HUES64 (cell line): ENCODE results near the gene LPAR6. TPM values are rescaled to one million over a fixed set of nuclear protein-coding genes. Genes with fewer than 3 reads are reported as not detected.
"Not testable (repeated sequence)": the region's sequence is repeated elsewhere in the genome, so short reads cannot be mapped to it uniquely, and the experiment has no call there.

Experiments
- H3K27ac ChIP-seq: 2 replicates; pipeline ENCODE4 v1.7.0; 2013; ENCODE audit warnings: low read depth, low read length, inconsistent platforms
- H3K27me3 ChIP-seq: 2 replicates; pipeline ENCODE4 v1.6.1; 2013; ENCODE audit warnings: mild to moderate bottlenecking, low read length; ENCODE audit not compliant: insufficient read depth
- H3K36me3 ChIP-seq: 2 replicates; pipeline ENCODE4 v1.6.1; 2013; ENCODE audit warnings: mild to moderate bottlenecking, low read length; ENCODE audit not compliant: insufficient read depth
- H3K4me1 ChIP-seq: 2 replicates; pipeline ENCODE4 v1.6.1; 2013; ENCODE audit warnings: mild to moderate bottlenecking, low read length, moderate library complexity; ENCODE audit not compliant: insufficient read depth
- H3K4me3 ChIP-seq: 2 replicates; pipeline ENCODE4 v1.5.1; 2013; ENCODE audit warnings: mild to moderate bottlenecking, low read length, moderate library complexity
- H3K9ac ChIP-seq: 2 replicates; pipeline ENCODE4 v1.6.1; 2013; ENCODE audit warnings: mild to moderate bottlenecking, low read depth, low read length
- H3K9me3 ChIP-seq: 2 replicates; pipeline ENCODE4 v1.6.1; 2013; ENCODE audit warnings: low read depth, low read length; ENCODE audit not compliant: insufficient read depth
- WGBS: fragments of 150-250, 120-280 bp; methylation state at CpG from one replicate; pipeline ENCODE4 v1.1.7; 2013; ENCODE audit warnings: missing lambda C conversion rate; 5-methylcytosine and 5-hydroxymethylcytosine counted together
- polyA plus RNA-seq, 2 experiments: library from polyadenylated mRNA; stranded (reverse); fragments of 50-300 nt; gene quantifications; one replicate each; pipeline ENCODE4 v1.2.3, GENCODE V29; 2013

The LPAR6 gene
- polyA plus RNA-seq (2013, experiment 1 of 2) = 7.0 TPM
- 12.2 TPM for polyA plus RNA-seq (2013, experiment 2 of 2)

DNA sequence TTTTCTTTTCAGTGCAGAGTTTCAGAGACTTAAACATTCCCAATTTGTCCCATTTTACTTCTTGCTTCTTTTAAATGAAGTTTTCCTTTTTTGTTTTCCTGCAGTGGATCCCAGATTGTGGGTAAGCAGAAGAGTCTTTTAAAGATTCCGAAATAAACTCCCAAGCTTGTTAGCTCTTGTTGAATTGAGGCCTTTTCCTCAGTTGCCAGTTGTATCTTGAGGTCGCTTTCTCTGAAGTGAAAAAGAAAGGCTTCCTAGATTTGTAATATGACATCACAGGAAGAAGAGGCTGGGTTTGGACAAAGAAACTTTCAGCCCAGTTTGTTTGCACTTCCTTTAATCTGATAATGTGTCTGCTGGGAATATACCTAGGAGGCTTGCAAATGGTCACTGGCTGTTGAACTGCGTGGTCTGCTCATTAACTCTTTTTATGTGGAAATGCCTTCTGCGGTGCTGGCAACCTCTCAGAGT is at the start of gene LPAR6:
TSS of gene LPAR6 (minus strand) at position 233 of the 471 bp plus-strand sequence. CDS start 690 bp downstream, outside the sequence.
- H3K9ac ChIP-seq = peak within 1 kb of the TSS; percentile 82
- peak within 1 kb of the TSS; percentile 69 for H3K4me3 ChIP-seq
- H3K27me3 ChIP-seq = no peaks in the 10 kb centered on the region
- peak within 1 kb of the TSS; percentile 67 for H3K27ac ChIP-seq
- no peaks in the 10 kb centered on the region for H3K9me3 ChIP-seq
- H3K36me3 ChIP-seq = no peaks in the 10 kb centered on the region
- peaks cover 22% of the 10 kb centered on the region for H3K4me1 ChIP-seq
- WGBS = 6% methylated on average over 4 of the region's 4 CpGs

DNA sequence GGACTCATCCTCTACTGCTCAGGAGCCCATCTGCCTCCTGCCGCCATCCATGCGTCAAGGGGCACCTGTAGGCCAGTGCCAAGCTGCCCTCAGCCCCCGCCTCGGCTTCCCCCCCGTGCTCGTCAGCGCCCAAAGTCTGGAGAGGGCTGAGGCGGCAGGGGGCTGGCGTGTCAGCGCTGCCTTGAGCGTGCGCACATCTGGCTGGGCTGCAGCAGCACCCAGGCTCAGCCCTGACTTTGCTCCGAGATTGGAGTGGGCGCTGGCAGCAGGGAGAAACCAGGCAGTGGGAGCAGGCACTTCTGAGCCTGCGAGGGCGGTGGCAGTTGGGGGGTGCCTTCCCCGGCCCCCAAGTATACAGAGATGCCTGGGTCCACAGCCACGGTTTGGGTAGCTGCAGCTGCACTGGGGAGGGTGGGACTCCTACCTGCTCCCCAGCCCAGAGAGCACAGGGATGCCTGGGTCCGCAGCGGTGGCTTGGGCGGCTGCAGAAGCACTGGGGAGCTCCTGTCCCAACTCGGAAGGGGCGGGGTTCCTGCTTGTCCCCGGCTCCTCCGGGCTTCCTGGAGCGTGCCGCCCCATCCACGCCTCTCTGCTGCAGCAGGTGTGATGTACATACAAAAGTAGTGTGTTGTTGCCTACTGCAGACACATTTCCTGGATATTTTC is 44.8 kb upstream of the LPAR6 start:
- Histone ChIP-seq H3K9me3 (no peaks in the 10 kb centered on the region), H3K36me3 (peaks cover 15% of the 10 kb centered on the region; the same call in 1 of the 2 replicates), H3K27me3 (no peaks in the 10 kb centered on the region), H3K4me1 (no peaks in the 10 kb centered on the region), H3K4me3 (no peak overlapping the region), H3K27ac (no peak overlapping the region), H3K9ac (no peak overlapping the region)
- WGBS = 96% methylated on average over 28 of the region's 28 CpGs

GRCh38 chr13:48456546-48456945 is 43.6 kb upstream of the LPAR6 start:
- Histone ChIP-seq H3K27ac (no peak overlapping the region), H3K4me1 (no peaks in the 10 kb centered on the region), H3K36me3 (peaks cover 15% of the 10 kb centered on the region; the same call in 1 of the 2 replicates), H3K27me3 (no peaks in the 10 kb centered on the region), H3K4me3 (no peak overlapping the region), H3K9me3 (no peaks in the 10 kb centered on the region), H3K9ac (no peak overlapping the region)
- 94% methylated on average over 10 of the region's 10 CpGs for WGBS

DNA sequence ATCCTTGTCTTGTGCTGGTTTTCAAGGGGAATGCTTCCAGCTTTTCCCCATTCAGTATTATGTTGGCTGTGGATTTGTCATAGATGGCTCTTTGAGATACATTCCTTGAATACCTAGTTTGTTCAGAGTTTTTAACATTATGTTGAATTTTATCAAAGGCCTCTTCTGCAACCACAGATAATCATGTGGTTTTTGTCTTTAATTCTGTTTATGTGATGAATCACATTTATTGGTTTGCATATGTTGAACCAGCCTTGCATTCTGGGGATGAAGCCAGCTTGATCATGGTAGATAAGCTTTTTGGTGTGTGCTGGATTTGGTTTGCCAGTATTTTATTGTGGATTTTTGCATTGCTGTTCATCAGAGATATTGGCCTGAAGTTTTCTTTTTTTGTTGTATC is 38.3 kb upstream of the LPAR6 start:
- not testable (repeated sequence) for H3K36me3 ChIP-seq, H3K27ac ChIP-seq, H3K4me3 ChIP-seq, H3K4me1 ChIP-seq, H3K9ac ChIP-seq, H3K27me3 ChIP-seq, H3K9me3 ChIP-seq

- Histone ChIP-seq H3K4me3 (no peak overlapping the region), H3K36me3 (no peaks in the 10 kb centered on the region), H3K27me3 (no peaks in the 10 kb centered on the region), H3K9me3 (no peaks in the 10 kb centered on the region; the same call in 1 of the 2 replicates), H3K27ac (no peak overlapping the region), H3K9ac (no peak overlapping the region), H3K4me1 (no peaks in the 10 kb centered on the region)
- 92% methylated on average over 2 of the region's 2 CpGs for WGBS
Measured at GRCh38 chr13:48449656-48450055, 36.7 kb upstream of the LPAR6 start.

DNA sequence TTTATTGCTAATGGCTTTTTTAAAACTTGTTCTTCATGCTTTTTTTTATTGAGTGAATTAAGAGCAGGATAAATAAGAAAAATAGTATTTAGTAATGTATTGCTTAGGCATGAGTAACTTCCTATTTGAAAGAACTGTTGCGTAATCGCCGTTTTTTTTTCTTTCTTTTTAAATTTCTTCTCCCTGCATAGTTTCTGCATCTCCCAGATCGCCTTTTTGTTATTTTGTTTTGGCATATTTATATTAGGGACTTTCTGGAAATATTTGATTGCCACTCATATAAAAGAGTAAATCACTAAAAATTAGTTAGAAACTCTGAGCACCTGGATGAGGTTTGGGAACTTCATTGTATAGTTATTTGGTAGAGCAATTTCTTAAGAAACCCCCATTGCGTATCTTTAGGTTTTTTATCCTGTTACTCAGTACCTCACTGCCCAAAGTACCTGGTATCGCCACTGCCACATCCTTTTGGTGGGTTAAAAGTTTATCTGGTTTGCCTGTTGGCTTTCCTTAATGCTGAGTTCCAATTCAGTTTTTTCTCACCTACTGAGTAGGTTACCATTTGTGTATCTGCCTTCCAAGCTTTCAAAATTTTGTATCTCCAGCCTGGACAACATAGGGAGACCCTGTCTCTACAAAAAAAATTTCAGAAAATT is 36.2 kb upstream of the LPAR6 start:
- Histone ChIP-seq H3K36me3 (no peaks in the 10 kb centered on the region), H3K9me3 (no peaks in the 10 kb centered on the region; the same call in 1 of the 2 replicates), H3K27me3 (no peaks in the 10 kb centered on the region)

GRCh38 chr13:48448285-48448958 is 35.5 kb upstream of the LPAR6 start:
- Histone ChIP-seq H3K9me3 (no peaks in the 10 kb centered on the region; the same call in 1 of the 2 replicates), H3K36me3 (no peaks in the 10 kb centered on the region), H3K27me3 (no peaks in the 10 kb centered on the region), H3K9ac (no peak overlapping the region), H3K4me3 (no peak overlapping the region), H3K4me1 (no peaks in the 10 kb centered on the region), H3K27ac (no peak overlapping the region)
- 94% methylated on average over 3 of the region's 3 CpGs for WGBS

More for the DNA sequence above, 36.2 kb upstream of the LPAR6 start:
- Histone ChIP-seq H3K4me1 (no peaks in the 10 kb centered on the region), H3K9ac (no peak overlapping the region), H3K4me3 (no peak overlapping the region), H3K27ac (no peak overlapping the region)
- WGBS = 80% methylated on average over 5 of the region's 6 CpGs

- Histone ChIP-seq H3K4me1 (no peaks in the 10 kb centered on the region), H3K4me3 (no peak overlapping the region), H3K36me3 (no peaks in the 10 kb centered on the region), H3K27me3 (no peaks in the 10 kb centered on the region), H3K9ac (no peak overlapping the region), H3K27ac (no peak overlapping the region), H3K9me3 (no peaks in the 10 kb centered on the region; the same call in 1 of the 2 replicates)
- WGBS = no CpG with 5 or more reads among the region's 1 CpG
Measured at GRCh38 chr13:48446464-48446863, 33.6 kb upstream of the LPAR6 start.

DNA sequence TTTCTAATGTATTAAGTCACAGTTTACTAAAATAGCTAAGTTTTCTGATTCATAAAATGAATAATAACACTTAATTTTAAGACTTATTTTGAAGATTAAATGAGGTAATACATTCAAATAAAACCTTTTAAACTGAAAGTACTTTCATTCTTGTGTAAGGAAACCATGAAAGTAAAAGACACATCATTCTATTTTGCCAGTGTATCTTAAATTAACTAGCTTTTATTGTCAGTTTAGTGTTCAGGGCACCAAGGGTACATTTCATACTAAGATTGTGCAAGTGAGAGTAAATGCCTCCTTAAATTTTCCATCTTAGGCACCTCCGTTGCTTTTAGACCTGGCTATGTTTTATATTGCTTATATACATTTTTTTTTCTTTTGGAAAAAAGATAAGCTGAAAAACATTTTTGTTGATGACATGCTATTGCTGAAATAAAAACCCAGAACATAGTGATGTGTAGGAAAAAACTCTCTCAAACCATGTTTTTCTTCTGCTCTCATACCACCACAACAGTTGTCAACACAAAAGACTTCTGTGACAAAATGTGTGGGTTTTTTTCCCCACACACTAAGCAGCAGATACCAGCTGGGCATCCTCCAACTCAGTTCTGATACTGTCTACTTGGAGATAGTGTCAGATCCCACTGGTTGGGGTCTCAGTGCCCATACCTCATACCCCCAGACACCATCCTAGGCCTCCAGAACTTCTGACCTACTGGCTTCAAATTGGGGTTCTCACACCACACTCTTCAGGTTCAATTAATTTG is 30.7 kb upstream of the LPAR6 start:
- H3K4me1 ChIP-seq = no peaks in the 10 kb centered on the region
- H3K9ac ChIP-seq = no peak overlapping the region
- H3K36me3 ChIP-seq = no peaks in the 10 kb centered on the region
- H3K27ac ChIP-seq = no peak overlapping the region
- WGBS = no CpG with 5 or more reads among the region's 1 CpG
- H3K9me3 ChIP-seq = no peaks in the 10 kb centered on the region
- no peak overlapping the region for H3K4me3 ChIP-seq
- H3K27me3 ChIP-seq = no peaks in the 10 kb centered on the region

GRCh38 chr13:48437371-48437770 is 24.5 kb upstream of the LPAR6 start:
- Histone ChIP-seq H3K9ac (no peak overlapping the region), H3K36me3 (no peaks in the 10 kb centered on the region), H3K27me3 (no peaks in the 10 kb centered on the region), H3K27ac (no peak overlapping the region), H3K9me3 (no peaks in the 10 kb centered on the region), H3K4me1 (peaks cover 4% of the 10 kb centered on the region; the same call in 1 of the 2 replicates), H3K4me3 (no peak overlapping the region)
- WGBS = 85% methylated on average over 3 of the region's 3 CpGs
